HG02610 (cell line): ENCODE results near the gene ZSCAN2.

Source experiments
- ATAC-seq: cut with Tn5 transposase; IDR thresholded peaks from one replicate; pipeline ENCODE4 v1.9.1; 2021; ENCODE audit warnings: mild to moderate bottlenecking, moderate library complexity; ENCODE audit not compliant: unreplicated experiment

Gene ZSCAN2

GRCh38 chr15:84668221-84668982 lies 67.6 kb downstream of the ZSCAN2 start:
- ATAC-seq: no peak

DNA sequence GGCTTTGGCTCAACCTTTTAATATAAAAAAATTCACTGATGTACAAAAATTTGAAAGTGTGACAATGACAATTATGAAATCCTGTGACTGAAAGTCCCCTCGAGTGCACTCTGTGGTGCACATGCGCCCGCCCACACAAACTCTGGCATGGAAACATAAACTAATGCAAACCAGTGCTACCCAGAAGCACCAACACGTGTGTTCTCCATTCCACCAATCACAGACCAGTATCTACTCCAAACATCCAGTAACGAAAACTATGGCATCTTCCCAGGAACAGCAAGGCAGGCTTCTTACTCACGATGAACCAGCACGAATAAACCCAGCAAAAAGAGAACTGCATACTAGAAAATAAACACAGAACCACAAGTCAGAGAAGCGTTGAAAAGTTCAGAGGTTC lies 68.9 kb downstream of the ZSCAN2 start:
- ATAC-seq: no peak

- no peak for ATAC-seq
Measured at GRCh38 chr15:84671211-84671610, 70.4 kb downstream of the ZSCAN2 start.
